Measurements from ENCODE around the gene HS3ST5. TPM values are rescaled to one million over a fixed set of nuclear protein-coding genes. Genes with fewer than 3 reads are reported as not detected.

Gene HS3ST5
- total RNA-seq, 1 experiment from 2014 or later: 8.7 TPM

DNA sequence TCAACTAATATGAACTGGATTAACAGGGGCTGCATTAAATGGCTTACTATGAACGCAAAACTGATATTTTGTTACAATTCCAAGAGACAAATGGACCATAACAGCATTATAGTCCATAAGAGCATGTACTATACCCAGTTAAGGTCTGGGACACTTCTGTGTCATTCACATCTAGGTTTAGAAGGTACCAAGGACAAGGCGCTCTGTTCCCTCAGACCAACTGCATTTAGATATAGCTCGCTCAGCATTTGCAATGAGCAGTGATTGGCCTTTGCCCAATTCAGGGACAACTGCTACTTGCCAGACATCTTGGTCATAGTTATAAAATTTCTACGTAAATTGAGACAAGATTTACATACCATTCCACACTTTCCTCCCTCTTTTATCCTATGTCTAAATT lies 132.4 kb downstream of the HS3ST5 start (continued):
- TF ChIP-seq, protein P1, sequence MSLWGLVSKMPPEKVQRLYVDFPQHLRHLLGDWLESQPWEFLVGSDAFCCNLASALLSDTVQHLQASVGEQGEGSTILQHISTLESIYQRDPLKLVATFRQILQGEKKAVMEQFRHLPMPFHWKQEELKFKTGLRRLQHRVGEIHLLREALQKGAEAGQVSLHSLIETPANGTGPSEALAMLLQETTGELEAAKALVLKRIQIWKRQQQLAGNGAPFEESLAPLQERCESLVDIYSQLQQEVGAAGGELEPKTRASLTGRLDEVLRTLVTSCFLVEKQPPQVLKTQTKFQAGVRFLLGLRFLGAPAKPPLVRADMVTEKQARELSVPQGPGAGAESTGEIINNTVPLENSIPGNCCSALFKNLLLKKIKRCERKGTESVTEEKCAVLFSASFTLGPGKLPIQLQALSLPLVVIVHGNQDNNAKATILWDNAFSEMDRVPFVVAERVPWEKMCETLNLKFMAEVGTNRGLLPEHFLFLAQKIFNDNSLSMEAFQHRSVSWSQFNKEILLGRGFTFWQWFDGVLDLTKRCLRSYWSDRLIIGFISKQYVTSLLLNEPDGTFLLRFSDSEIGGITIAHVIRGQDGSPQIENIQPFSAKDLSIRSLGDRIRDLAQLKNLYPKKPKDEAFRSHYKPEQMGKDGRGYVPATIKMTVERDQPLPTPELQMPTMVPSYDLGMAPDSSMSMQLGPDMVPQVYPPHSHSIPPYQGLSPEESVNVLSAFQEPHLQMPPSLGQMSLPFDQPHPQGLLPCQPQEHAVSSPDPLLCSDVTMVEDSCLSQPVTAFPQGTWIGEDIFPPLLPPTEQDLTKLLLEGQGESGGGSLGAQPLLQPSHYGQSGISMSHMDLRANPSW (CRISPR knock-in tag; conservative IDR thresholded peaks at IDR 0.05; ENCODE audit: low read depth): no peak
- TF ChIP-seq, protein P2, sequence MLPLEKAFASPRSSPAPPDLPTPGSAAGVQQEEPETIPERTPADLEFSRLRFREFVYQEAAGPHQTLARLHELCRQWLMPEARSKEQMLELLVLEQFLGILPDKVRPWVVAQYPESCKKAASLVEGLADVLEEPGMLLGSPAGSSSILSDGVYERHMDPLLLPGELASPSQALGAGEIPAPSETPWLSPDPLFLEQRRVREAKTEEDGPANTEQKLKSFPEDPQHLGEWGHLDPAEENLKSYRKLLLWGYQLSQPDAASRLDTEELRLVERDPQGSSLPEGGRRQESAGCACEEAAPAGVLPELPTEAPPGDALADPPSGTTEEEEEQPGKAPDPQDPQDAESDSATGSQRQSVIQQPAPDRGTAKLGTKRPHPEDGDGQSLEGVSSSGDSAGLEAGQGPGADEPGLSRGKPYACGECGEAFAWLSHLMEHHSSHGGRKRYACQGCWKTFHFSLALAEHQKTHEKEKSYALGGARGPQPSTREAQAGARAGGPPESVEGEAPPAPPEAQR (CRISPR knock-in tag; IDR thresholded peaks at IDR 0.05): no peak
- TF ChIP-seq, protein P3, sequence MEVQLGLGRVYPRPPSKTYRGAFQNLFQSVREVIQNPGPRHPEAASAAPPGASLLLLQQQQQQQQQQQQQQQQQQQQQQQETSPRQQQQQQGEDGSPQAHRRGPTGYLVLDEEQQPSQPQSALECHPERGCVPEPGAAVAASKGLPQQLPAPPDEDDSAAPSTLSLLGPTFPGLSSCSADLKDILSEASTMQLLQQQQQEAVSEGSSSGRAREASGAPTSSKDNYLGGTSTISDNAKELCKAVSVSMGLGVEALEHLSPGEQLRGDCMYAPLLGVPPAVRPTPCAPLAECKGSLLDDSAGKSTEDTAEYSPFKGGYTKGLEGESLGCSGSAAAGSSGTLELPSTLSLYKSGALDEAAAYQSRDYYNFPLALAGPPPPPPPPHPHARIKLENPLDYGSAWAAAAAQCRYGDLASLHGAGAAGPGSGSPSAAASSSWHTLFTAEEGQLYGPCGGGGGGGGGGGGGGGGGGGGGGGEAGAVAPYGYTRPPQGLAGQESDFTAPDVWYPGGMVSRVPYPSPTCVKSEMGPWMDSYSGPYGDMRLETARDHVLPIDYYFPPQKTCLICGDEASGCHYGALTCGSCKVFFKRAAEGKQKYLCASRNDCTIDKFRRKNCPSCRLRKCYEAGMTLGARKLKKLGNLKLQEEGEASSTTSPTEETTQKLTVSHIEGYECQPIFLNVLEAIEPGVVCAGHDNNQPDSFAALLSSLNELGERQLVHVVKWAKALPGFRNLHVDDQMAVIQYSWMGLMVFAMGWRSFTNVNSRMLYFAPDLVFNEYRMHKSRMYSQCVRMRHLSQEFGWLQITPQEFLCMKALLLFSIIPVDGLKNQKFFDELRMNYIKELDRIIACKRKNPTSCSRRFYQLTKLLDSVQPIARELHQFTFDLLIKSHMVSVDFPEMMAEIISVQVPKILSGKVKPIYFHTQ (CRISPR knock-in tag; IDR thresholded peaks at IDR 0.05): no peak
- TF ChIP-seq, protein P4, sequence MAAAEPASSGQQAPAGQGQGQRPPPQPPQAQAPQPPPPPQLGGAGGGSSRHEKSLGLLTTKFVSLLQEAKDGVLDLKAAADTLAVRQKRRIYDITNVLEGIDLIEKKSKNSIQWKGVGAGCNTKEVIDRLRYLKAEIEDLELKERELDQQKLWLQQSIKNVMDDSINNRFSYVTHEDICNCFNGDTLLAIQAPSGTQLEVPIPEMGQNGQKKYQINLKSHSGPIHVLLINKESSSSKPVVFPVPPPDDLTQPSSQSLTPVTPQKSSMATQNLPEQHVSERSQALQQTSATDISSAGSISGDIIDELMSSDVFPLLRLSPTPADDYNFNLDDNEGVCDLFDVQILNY (CRISPR knock-in tag; IDR thresholded peaks at IDR 0.05): no peak
- TF ChIP-seq, protein P5, sequence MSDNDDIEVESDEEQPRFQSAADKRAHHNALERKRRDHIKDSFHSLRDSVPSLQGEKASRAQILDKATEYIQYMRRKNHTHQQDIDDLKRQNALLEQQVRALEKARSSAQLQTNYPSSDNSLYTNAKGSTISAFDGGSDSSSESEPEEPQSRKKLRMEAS (CRISPR knock-in tag; IDR thresholded peaks at IDR 0.05): no peak
- TF ChIP-seq TEAD1 (CRISPR knock-in tag; IDR thresholded peaks at IDR 0.05) (no peak), RELA (CRISPR knock-in tag; IDR thresholded peaks at IDR 0.05; ENCODE audit: borderline replicate concordance) (no peak), ETV6 (CRISPR knock-in tag; IDR thresholded peaks at IDR 0.05) (no peak), ZNF317 (CRISPR knock-in tag; IDR thresholded peaks at IDR 0.05; ENCODE audit: borderline replicate concordance, low read depth) (no peak)

DNA sequence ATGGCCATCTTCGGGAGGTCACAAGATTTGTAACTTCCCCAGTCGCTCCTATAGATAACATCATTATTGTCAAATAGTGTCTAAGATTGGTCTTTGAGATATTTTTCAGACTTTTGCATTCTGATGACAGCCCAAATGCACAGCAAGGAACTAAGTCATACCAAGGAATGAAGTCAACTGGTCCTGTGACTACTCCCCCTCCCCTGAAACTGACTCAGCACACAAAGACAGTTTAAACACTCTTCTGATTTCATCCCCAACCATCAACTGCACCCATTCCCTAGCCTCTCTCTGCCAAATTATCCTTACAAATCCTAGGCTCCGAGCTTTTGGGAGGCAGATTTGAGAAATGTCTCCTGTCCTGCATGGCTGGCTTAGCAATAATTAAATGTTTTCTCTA lies 139.4 kb downstream of the HS3ST5 start:
- Mint-ChIP-seq H3K27me3 (ENCODE audit: low read depth) (no peaks in the 10 kb centered on the region; the same call in 1 of the 2 replicates), H3K4me1 (peaks cover 37% of the 10 kb centered on the region), H3K27ac (peak overlapping the region; percentile 95), H3K4me3 (no peak overlapping the region), H3K36me3 (peaks cover 32% of the 10 kb centered on the region), H3K9me3 (peaks cover 32% of the 10 kb centered on the region)
- DNase-seq (ENCODE audit: low spot score): no peak
- CTCF ChIA-PET: no interaction called here
- POLR2A ChIA-PET: no interaction called here
- TF ChIP-seq, protein P6, sequence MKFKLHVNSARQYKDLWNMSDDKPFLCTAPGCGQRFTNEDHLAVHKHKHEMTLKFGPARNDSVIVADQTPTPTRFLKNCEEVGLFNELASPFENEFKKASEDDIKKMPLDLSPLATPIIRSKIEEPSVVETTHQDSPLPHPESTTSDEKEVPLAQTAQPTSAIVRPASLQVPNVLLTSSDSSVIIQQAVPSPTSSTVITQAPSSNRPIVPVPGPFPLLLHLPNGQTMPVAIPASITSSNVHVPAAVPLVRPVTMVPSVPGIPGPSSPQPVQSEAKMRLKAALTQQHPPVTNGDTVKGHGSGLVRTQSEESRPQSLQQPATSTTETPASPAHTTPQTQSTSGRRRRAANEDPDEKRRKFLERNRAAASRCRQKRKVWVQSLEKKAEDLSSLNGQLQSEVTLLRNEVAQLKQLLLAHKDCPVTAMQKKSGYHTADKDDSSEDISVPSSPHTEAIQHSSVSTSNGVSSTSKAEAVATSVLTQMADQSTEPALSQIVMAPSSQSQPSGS (CRISPR knock-in tag; IDR thresholded peaks at IDR 0.05; ENCODE audit: borderline replicate concordance, low read depth): no peak
- TF ChIP-seq, protein P7, sequence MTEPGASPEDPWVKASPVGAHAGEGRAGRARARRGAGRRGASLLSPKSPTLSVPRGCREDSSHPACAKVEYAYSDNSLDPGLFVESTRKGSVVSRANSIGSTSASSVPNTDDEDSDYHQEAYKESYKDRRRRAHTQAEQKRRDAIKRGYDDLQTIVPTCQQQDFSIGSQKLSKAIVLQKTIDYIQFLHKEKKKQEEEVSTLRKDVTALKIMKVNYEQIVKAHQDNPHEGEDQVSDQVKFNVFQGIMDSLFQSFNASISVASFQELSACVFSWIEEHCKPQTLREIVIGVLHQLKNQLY (CRISPR knock-in tag; IDR thresholded peaks at IDR 0.05): no peak
- no peak for TF ChIP-seq ATF1 (CRISPR knock-in tag; IDR thresholded peaks at IDR 0.05)
- no peak for ATAC-seq

DNA sequence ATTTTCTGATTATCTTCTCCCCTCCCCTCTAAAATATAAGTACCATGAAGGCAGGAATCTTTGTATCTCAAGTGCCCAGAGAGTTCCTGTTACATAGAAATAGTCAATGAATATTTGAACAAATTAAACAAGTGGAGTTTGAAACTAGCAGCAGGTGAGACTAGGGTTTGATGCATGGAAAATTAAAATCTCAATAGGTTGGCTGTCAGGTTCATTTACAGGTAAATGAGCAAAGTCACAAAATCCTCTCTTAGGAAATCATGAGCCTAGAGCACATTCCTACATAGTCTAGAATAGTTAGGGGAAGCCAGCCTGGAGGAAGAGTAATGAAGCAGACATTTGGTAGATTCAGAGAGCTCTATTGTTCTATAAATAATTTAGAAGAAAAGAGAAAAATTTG lies 140.4 kb downstream of the HS3ST5 start:
- peak; percentile 93 for ATAC-seq
- CTCF ChIA-PET: no interaction called here

More for the DNA sequence above, 140.4 kb downstream of the HS3ST5 start:
- H3K36me3 Mint-ChIP-seq: peaks cover 32% of the 10 kb centered on the region
- H3K27me3 Mint-ChIP-seq (ENCODE audit: low read depth): no peaks in the 10 kb centered on the region; the same call in 1 of the 2 replicates
- peak overlapping the region; percentile 5; the same call in 1 of the 2 replicates for H3K4me3 Mint-ChIP-seq
- H3K27ac Mint-ChIP-seq: peak overlapping the region; percentile 96
- H3K9me3 Mint-ChIP-seq: peaks cover 32% of the 10 kb centered on the region
- TF ChIP-seq ZNF232 (CRISPR knock-in tag; IDR thresholded peaks at IDR 0.05) (no peak), TCF7 (CRISPR knock-in tag; IDR thresholded peaks at IDR 0.05; ENCODE audit: low read depth) (no peak), FOXP1 (CRISPR knock-in tag; IDR thresholded peaks at IDR 0.05; ENCODE audit: borderline replicate concordance) (no peak), JAZF1 (CRISPR knock-in tag; IDR thresholded peaks at IDR 0.05) (no peak)
- TF ChIP-seq, protein P8, sequence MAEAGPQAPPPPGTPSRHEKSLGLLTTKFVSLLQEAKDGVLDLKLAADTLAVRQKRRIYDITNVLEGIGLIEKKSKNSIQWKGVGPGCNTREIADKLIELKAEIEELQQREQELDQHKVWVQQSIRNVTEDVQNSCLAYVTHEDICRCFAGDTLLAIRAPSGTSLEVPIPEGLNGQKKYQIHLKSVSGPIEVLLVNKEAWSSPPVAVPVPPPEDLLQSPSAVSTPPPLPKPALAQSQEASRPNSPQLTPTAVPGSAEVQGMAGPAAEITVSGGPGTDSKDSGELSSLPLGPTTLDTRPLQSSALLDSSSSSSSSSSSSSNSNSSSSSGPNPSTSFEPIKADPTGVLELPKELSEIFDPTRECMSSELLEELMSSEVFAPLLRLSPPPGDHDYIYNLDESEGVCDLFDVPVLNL (CRISPR knock-in tag; IDR thresholded peaks at IDR 0.05; ENCODE audit: borderline replicate concordance, low read depth): no peak
- TF ChIP-seq, protein P6 (CRISPR knock-in tag; IDR thresholded peaks at IDR 0.05; ENCODE audit: borderline replicate concordance, low read depth): no peak
- TF ChIP-seq, protein P5 (CRISPR knock-in tag; IDR thresholded peaks at IDR 0.05): no peak
- TF ChIP-seq, protein P7 (CRISPR knock-in tag; IDR thresholded peaks at IDR 0.05): no peak
- H3K4me1 Mint-ChIP-seq: peaks cover 47% of the 10 kb centered on the region
- no peak for DNase-seq (ENCODE audit: low spot score)
- POLR2A ChIA-PET: no interaction called here

Data from WTC11 (cell line).